Astrocyte (in vitro differentiated cells and primary cell): ENCODE data around the gene H1-8. TPM values are rescaled to one million over a fixed set of nuclear protein-coding genes. Genes with fewer than 3 reads are reported as not detected.

Experiments used
- DNase-seq: peaks from one replicate; pipeline ENCODE4 v3.0.0-alpha.2; 2010; ENCODE audit warnings: low read depth
- FAIRE-seq: peaks from 2 replicates; lab custom pipeline; 2011; peaks lifted over from hg19 to GRCh38; lab: Jason Lieb, UNC
- H2AFZ ChIP-seq: 2 replicates; pipeline ENCODE4 v1.6.0; 2012; ENCODE audit warnings: low read depth, low read length, inconsistent platforms
- H3K27ac ChIP-seq: 2 replicates; pipeline ENCODE4 v1.5.1; 2011; ENCODE audit warnings: low read depth, low read length, inconsistent platforms
- H3K27me3 ChIP-seq: 2 replicates; pipeline ENCODE4 v1.6.0; 2011; ENCODE audit warnings: low read length, inconsistent platforms; ENCODE audit not compliant: insufficient read depth
- H3K36me3 ChIP-seq: 2 replicates; pipeline ENCODE4 v1.5.1; 2011; ENCODE audit warnings: low read length, inconsistent platforms; ENCODE audit not compliant: insufficient read depth
- H3K4me1 ChIP-seq: 2 replicates; pipeline ENCODE4 v1.5.1; 2011; ENCODE audit warnings: low read length, inconsistent platforms; ENCODE audit not compliant: insufficient read depth
- H3K4me2 ChIP-seq: 2 replicates; pipeline ENCODE4 v1.6.0; 2012; ENCODE audit warnings: low read length, inconsistent platforms
- H3K4me3 ChIP-seq: 2 replicates; pipeline ENCODE4 v1.5.1; 2011; ENCODE audit warnings: low read depth, mild to moderate bottlenecking, low read length, inconsistent platforms; ENCODE audit not compliant: insufficient read depth
- H3K79me2 ChIP-seq: 2 replicates; pipeline ENCODE4 v1.6.0; 2012; ENCODE audit warnings: mild to moderate bottlenecking, low read length, inconsistent platforms; ENCODE audit not compliant: insufficient read depth
- H3K9ac ChIP-seq: 2 replicates; pipeline ENCODE4 v1.6.0; 2012; ENCODE audit warnings: mild to moderate bottlenecking, low read length, inconsistent platforms
- H3K9me3 ChIP-seq: 2 replicates; pipeline ENCODE4 v1.5.1; 2012; ENCODE audit warnings: low read depth, mild to moderate bottlenecking, low read length, inconsistent platforms; ENCODE audit not compliant: insufficient read depth
- H4K20me1 ChIP-seq: 2 replicates; pipeline ENCODE4 v1.6.0; 2012; ENCODE audit warnings: low read length, inconsistent platforms; ENCODE audit not compliant: insufficient read depth
- H3K27ac Mint-ChIP-seq: one replicate; pipeline ENCODE4 v1.8.0; 2021; ENCODE audit warnings: mild to moderate bottlenecking, mixed read lengths; ENCODE audit not compliant: unreplicated experiment
- H3K27me3 Mint-ChIP-seq: one replicate; pipeline ENCODE4 v1.8.0; 2021; ENCODE audit warnings: low read depth, mixed read lengths; ENCODE audit not compliant: unreplicated experiment
- H3K36me3 Mint-ChIP-seq: one replicate; pipeline ENCODE4 v1.8.0; 2021; ENCODE audit warnings: low read depth, mixed read lengths; ENCODE audit not compliant: unreplicated experiment
- H3K4me1 Mint-ChIP-seq: one replicate; pipeline ENCODE4 v1.8.0; 2021; ENCODE audit warnings: low read depth, mixed read lengths; ENCODE audit not compliant: unreplicated experiment
- H3K4me3 Mint-ChIP-seq: one replicate; pipeline ENCODE4 v1.8.0; 2021; ENCODE audit warnings: mild to moderate bottlenecking, moderate library complexity, mixed read lengths; ENCODE audit not compliant: unreplicated experiment
- H3K9me3 Mint-ChIP-seq: one replicate; pipeline ENCODE4 v1.8.0; 2021; ENCODE audit warnings: mild to moderate bottlenecking, mixed read lengths; ENCODE audit not compliant: unreplicated experiment
- EZH2 ChIP-seq: IDR thresholded peaks from 2 replicates; pipeline ENCODE4 v1.6.1; 2012; ENCODE audit warnings: mild to moderate bottlenecking, low read length, inconsistent platforms; ENCODE audit not compliant: insufficient read depth
- total RNA-seq: library from RNA; stranded (reverse); gene quantifications from 2 replicates; pipeline ENCODE4 v1.2.1, GENCODE V29; 2021
- TF ChIP-seq, protein P1 (sequence below): IDR thresholded peaks from 2 replicates; pipeline ENCODE4 v1.5.1; 2011; ENCODE audit warnings: low read depth, mild to moderate bottlenecking, inconsistent platforms, low read length, moderate library complexity; ENCODE audit not compliant: insufficient read depth

H1-8 gene
- total RNA-seq, 1 donor from 2014 or later: not detected

DNA sequence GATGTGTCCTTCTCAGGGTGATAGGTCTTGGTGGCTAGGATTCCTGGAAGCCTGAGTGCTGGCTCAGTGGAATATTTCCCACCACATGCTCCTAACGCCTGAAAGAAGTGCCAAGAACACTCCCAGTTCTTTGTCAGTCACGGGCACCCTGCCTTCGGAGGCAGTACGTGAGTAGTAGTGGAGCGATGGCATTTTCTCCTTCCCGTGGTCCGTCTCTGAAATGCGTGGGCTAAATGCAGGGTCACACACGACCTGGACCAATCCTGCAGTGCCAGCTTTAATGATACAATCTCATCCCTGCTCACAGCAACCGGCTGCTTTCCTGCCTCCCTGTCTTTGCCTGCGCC lies 14.5 kb downstream of the H1-8 start:
- Histone ChIP-seq H3K4me1 (peaks cover 45% of the 10 kb centered on the region), H3K36me3 (no peaks in the 10 kb centered on the region), H3K9me3 (no peaks in the 10 kb centered on the region), H3K4me2 (peak overlapping the region; percentile 42), H3K4me3 (no peak overlapping the region), H3K27me3 (no peaks in the 10 kb centered on the region), H3K79me2 (no peaks in the 10 kb centered on the region), H4K20me1 (no peaks in the 10 kb centered on the region), H3K27ac (peak overlapping the region; percentile 3), H2AFZ (no peak overlapping the region), H3K9ac (peak overlapping the region; percentile 21)
- TF ChIP-seq, protein P1, sequence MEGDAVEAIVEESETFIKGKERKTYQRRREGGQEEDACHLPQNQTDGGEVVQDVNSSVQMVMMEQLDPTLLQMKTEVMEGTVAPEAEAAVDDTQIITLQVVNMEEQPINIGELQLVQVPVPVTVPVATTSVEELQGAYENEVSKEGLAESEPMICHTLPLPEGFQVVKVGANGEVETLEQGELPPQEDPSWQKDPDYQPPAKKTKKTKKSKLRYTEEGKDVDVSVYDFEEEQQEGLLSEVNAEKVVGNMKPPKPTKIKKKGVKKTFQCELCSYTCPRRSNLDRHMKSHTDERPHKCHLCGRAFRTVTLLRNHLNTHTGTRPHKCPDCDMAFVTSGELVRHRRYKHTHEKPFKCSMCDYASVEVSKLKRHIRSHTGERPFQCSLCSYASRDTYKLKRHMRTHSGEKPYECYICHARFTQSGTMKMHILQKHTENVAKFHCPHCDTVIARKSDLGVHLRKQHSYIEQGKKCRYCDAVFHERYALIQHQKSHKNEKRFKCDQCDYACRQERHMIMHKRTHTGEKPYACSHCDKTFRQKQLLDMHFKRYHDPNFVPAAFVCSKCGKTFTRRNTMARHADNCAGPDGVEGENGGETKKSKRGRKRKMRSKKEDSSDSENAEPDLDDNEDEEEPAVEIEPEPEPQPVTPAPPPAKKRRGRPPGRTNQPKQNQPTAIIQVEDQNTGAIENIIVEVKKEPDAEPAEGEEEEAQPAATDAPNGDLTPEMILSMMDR: no peak
- Mint-ChIP-seq H3K27ac (no peak overlapping the region), H3K9me3 (no peaks in the 10 kb centered on the region), H3K27me3 (no peaks in the 10 kb centered on the region), H3K4me3 (no peak overlapping the region), H3K36me3 (peaks cover 20% of the 10 kb centered on the region), H3K4me1 (peaks cover 46% of the 10 kb centered on the region)
- FAIRE-seq: no peak
- DNase-seq: peak; percentile 76

DNA sequence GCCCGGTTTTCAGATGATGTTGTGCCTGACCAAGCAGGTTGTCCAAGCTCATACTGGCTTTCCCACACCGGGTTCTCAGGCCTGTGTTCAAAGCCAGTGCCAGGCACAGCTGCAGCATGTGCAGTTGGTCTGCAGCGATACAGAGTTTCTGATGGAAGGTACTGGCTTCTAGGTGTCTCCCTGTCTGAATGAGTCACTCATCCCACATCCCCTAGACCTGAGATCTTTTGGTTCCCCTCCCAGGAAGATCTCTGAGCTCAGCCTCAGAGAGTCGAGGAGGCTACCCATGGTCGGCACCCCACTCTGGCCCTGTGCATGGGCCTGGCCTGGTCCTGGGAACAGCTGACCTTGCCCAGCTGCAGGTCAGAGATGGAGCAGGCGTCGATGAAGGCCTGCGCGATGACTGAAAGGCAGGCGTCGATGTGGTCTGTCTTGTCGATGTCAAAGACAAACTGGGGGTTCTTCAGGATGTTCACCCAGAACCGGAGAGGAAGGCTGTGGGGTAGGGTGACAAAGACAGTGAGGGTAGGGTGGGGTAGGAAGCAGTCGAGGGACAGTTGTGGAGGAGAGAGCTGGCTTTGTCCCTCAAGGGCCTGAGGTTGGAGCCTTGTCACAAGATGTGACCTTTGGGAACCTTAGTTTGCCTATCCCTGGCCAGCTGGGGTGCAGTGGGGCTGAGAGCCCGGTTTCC lies 15.3 kb downstream of the H1-8 start:
- H3K79me2 ChIP-seq: no peaks in the 10 kb centered on the region
- peaks cover 20% of the 10 kb centered on the region for H3K36me3 Mint-ChIP-seq
- H3K9ac ChIP-seq: peak overlapping the region; percentile 21
- H3K27me3 ChIP-seq: no peaks in the 10 kb centered on the region
- no peaks in the 10 kb centered on the region for H4K20me1 ChIP-seq
- FAIRE-seq: no peak
- H3K36me3 ChIP-seq: no peaks in the 10 kb centered on the region
- peaks cover 41% of the 10 kb centered on the region for H3K4me1 Mint-ChIP-seq
- no peak overlapping the region for H2AFZ ChIP-seq
- H3K27ac ChIP-seq: peak overlapping the region; percentile 3
- no peaks in the 10 kb centered on the region for H3K9me3 Mint-ChIP-seq
- peak overlapping the region; percentile 42 for H3K4me2 ChIP-seq
- H3K4me3 ChIP-seq: no peak overlapping the region
- H3K4me3 Mint-ChIP-seq: peak overlapping the region; percentile 57
- DNase-seq: peak; percentile 49
- peaks cover 40% of the 10 kb centered on the region for H3K4me1 ChIP-seq
- TF ChIP-seq, protein P1: no peak
- no peak for TF ChIP-seq EZH2
- no peaks in the 10 kb centered on the region for H3K9me3 ChIP-seq
- H3K27ac Mint-ChIP-seq: peak overlapping the region; percentile 86
- no peaks in the 10 kb centered on the region for H3K27me3 Mint-ChIP-seq

DNA sequence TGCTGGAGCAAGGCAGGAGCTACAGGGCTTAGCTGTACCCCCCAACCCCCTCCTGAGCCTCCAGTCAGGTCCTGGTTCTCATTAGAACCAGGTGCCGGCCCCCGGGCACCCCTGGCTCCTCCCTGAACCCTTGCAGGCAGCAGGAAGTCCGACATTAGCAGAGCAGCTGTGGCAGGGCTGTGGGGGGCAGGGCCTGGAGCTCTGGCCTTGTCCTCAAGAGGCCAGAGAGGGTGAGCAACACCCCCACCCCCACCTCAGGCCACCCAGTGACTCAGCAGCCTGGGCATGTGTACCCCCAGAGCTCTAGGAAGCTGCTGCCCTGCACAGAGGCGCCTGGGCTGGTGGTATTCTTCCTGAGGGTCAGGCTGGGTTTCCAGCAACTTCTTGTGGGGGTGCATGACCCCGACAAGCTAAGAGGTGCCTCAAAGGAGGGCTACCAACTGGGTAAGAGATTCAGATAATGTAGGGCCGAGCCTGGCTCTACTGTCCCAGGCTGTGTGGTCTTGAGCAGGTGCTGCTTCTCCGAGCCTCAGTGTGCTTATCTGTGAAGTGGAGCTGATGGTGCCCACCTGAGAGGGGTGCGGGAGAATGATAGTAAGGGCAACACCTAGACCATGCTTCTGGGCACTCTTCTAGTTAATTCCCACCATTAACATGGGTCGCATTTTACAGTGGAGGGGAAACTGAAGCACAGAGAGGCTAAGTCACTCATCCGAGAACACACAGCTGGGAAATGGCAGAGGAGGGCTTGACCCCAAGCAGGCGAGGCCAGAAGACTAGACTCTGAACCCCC lies 16.0 kb downstream of the H1-8 start:
- Mint-ChIP-seq H3K9me3 (no peaks in the 10 kb centered on the region), H3K36me3 (peaks cover 21% of the 10 kb centered on the region), H3K27ac (peak overlapping the region; percentile 86), H3K27me3 (no peaks in the 10 kb centered on the region), H3K4me1 (peaks cover 41% of the 10 kb centered on the region), H3K4me3 (no peak overlapping the region)
- no peaks in the 10 kb centered on the region for H4K20me1 ChIP-seq
- DNase-seq (peak; percentile 59), FAIRE-seq (no peak)
- H3K4me1 ChIP-seq: peaks cover 40% of the 10 kb centered on the region
- H3K4me3 ChIP-seq: no peak overlapping the region
- no peak for TF ChIP-seq EZH2
- TF ChIP-seq, protein P1: no peak
- no peaks in the 10 kb centered on the region for H3K79me2 ChIP-seq
- no peaks in the 10 kb centered on the region for H3K36me3 ChIP-seq
- peak overlapping the region; percentile 4 for H3K9ac ChIP-seq
- no peak overlapping the region for H2AFZ ChIP-seq
- no peaks in the 10 kb centered on the region for H3K9me3 ChIP-seq
- H3K27me3 ChIP-seq: no peaks in the 10 kb centered on the region
- peak overlapping the region; percentile 42 for H3K4me2 ChIP-seq
- peak overlapping the region; percentile 6 for H3K27ac ChIP-seq
